GM21737 (cell line): ENCODE results near the gene SDC3.

Source experiments
- ATAC-seq: cut with Tn5 transposase; IDR thresholded peaks from one replicate; pipeline ENCODE4 v1.9.1; 2021; ENCODE audit warnings: mild to moderate bottlenecking, moderate library complexity; ENCODE audit not compliant: unreplicated experiment

The SDC3 gene

GRCh38 chr1:30928789-30929134 is 20.2 kb upstream of the SDC3 start:
- ATAC-seq = no peak

- no peak for ATAC-seq
These were observed 19.6 kb upstream of the SDC3 start for GRCh38 chr1:30928171-30928570.

GRCh38 chr1:30927448-30927847 is 18.9 kb upstream of the SDC3 start:
- ATAC-seq = no peak

- ATAC-seq = no peak
These were observed 15.0 kb upstream of the SDC3 start for GRCh38 chr1:30923597-30923996.

- ATAC-seq = no peak
These were observed 12.3 kb upstream of the SDC3 start for GRCh38 chr1:30920827-30921226.

GRCh38 chr1:30919025-30919881 is 10.7 kb upstream of the SDC3 start:
- ATAC-seq = no peak

GRCh38 chr1:30916296-30916695 is 7.7 kb upstream of the SDC3 start:
- no peak for ATAC-seq

GRCh38 chr1:30915491-30916230 is 7.1 kb upstream of the SDC3 start:
- ATAC-seq = no peak

GRCh38 chr1:30914931-30915330 is 6.4 kb upstream of the SDC3 start:
- ATAC-seq = no peak

- ATAC-seq = no peak
These were observed 6.0 kb upstream of the SDC3 start for GRCh38 chr1:30914587-30914922.

GRCh38 chr1:30912913-30913652 is 4.5 kb upstream of the SDC3 start:
- no peak for ATAC-seq

- ATAC-seq = no peak
These were observed 3.7 kb upstream of the SDC3 start for GRCh38 chr1:30912224-30912623.

GRCh38 chr1:30911059-30911954 is 2.7 kb upstream of the SDC3 start:
- no peak for ATAC-seq

- no peak for ATAC-seq
These were observed 959 bp upstream of the SDC3 start for GRCh38 chr1:30909365-30910068.

- no peak for ATAC-seq
These were observed 252 bp downstream of the SDC3 start for GRCh38 chr1:30908316-30908695.

GRCh38 chr1:30907481-30908315 is 860 bp downstream of the SDC3 start:
- ATAC-seq = no peak

- ATAC-seq = no peak
These were observed 1.7 kb downstream of the SDC3 start for GRCh38 chr1:30906631-30907441.

- ATAC-seq = no peak
These were observed 2.5 kb downstream of the SDC3 start for GRCh38 chr1:30905916-30906620.
